NCI-H1092 treated with DMSO at 0.1 percent for 48 hours (cell line): ENCODE results near the gene SYNPO2L.
"Not testable (repeated sequence)": the region's sequence is repeated elsewhere in the genome, so short reads cannot be mapped to it uniquely, and the experiment has no call there.

Experiments used
- DNase-seq: peaks from one replicate; lab custom pipeline; 2025; lab: John Stamatoyannopoulos, UW

Gene SYNPO2L

DNA sequence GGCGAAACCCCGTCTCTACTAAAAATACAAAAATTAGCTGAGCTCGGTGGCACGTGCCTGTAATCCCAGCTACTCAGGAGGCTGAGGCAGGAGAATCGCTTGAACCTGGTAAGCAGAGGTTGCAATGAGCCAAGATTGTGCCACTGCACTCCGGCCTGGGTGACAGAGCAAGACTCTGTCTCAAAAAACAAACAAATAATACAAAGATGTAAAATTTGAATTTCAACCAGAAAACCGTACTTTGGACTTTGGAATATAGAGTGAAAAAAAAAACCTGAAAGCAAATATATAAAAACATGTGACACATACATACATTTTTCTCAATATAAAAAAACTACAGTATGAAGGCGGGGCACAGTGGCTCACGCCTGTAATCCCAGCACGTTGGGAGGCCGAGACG, 34.9 kb downstream of the SYNPO2L start:
- DNase-seq: not testable (repeated sequence)

DNA sequence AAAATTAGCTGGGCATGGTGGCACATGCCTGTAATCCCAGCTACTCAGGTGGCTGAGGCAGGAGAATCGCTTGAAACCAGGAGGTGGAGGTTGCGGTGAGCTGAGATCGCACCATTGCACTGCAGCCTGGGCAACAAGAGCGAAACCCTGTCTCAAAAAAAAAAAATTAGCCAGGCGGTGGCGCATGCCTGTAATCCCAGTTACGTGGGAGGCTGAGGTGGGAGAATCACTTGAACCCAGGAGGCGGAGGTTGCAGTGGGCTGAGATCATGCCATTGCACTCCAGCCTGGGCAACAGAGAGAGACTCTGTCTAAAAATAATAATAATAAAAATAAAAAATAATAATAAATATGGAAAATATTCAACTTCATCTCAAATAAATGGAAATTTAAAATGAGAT, 38.7 kb downstream of the SYNPO2L start:
- DNase-seq: not testable (repeated sequence)

DNA sequence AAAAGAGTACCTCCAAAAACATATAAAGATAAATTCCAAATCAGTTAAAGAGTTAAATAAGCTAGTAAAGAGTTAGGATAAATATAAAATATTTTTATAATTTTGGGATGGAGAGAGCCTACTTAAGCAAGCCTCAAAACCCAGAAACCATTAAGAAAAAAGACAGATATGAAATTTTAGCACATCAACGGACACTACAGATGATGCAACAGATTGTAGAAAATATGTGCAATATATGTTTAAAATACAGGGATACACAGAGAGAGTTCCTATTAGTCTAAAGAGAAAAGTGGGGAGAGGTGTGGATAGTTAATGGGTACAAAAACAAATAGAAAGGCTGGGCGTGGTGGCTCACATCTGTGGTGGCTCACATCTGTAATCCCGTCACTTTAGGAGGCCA, 41.1 kb downstream of the SYNPO2L start:
- DNase-seq: no peak

DNA sequence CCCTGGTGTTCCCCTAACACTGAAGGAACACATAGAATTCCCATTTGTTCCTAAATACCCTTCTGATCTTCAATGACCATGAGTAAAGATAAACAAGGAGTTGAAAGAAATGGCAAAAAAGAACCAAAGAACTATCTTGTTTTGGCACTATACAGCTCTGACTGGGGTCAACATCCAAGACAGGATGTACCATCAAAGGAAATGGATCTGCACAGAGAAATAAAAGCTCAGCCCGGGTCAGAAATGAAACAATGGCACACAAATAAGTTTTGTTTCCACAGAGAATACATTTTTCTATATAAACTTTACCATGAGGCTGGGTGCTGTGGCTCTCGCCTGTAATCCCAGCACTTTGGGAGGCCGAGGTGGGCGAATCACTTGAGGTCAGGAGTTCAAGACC, 46.7 kb downstream of the SYNPO2L start:
- DNase-seq: no peak

DNA sequence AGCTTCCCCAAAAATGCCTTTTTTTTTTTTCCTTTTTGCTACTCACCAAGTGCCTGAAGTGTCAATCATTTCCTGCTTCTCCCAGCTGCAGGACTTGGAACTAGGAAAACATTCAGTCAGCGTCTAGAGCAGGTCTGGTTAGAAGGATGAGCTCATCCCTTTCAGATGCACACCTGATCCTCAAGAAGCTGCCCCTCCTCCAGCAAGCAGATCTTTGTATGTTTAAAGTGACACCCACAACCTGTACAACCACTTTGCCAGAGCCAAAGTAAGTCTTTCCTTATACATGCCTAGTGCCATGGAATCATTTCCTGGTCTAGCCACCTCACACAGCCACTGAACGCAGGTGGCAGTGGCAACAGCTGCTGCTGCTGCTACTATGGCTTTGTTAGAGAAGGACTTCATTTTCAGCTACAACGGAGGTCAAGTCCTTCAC, 54.3 kb downstream of the SYNPO2L start:
- peak; percentile 13 for DNase-seq

DNA sequence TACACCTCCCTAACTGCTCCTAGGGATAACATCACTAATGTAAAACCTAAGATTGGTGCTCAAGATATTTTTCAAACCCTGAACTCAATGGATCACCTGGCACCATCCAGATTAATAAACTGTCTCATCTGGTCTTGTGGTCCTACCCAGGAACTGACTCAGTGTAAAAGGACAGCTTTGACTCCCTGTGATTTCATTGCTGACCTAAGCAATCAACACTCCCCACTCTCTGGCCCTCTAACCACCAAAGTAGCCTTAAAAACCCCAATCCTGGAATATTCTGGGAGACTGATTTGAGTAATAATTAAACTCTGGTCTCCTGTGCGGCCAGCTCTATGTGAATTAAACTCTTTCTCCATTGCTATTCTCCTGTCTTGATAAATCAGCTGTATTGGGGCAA, 58.5 kb downstream of the SYNPO2L start:
- no peak for DNase-seq
